GM12892 (cell line): Measurements from ENCODE around the gene RNU6-8.

Experiments used
- POLR2A ChIP-seq: IDR thresholded peaks from 2 replicates; pipeline ENCODE4 v1.6.1; 2011; ENCODE audit warnings: low read depth, low read length, control low read depth
- POLR2AphosphoS5 ChIP-seq: IDR thresholded peaks from 2 replicates; pipeline ENCODE4 v1.6.1; 2011; ENCODE audit warnings: low read depth, low read length, control low read depth
- TAF1 ChIP-seq: IDR thresholded peaks from 2 replicates; pipeline ENCODE4 v1.6.1; 2011; ENCODE audit warnings: low read depth, mild to moderate bottlenecking, control low read depth, low read length, borderline replicate concordance

- TF ChIP-seq POLR2AphosphoS5, result no peak
- no peak for TF ChIP-seq TAF1
- no peak for TF ChIP-seq POLR2A
These were observed 5.2 kb downstream of the RNU6-8 start for GRCh38 chr14:32197919-32198318.
